HG02623 (cell line): ENCODE results near the gene ZHX3.

Experiments
- ATAC-seq: cut with Tn5 transposase; IDR thresholded peaks from one replicate; pipeline ENCODE4 v1.9.1; 2021; ENCODE audit warnings: moderate library complexity; ENCODE audit not compliant: unreplicated experiment

The ZHX3 gene

GRCh38 chr20:41228858-41229257 lies 88.7 kb downstream of the ZHX3 start:
- ATAC-seq, result no peak

GRCh38 chr20:41226426-41226825 lies 91.1 kb downstream of the ZHX3 start:
- ATAC-seq, result no peak

GRCh38 chr20:41225091-41225490 lies 92.4 kb downstream of the ZHX3 start:
- ATAC-seq, result no peak

- ATAC-seq, result no peak
Measured at GRCh38 chr20:41224281-41224680, 93.2 kb downstream of the ZHX3 start.

GRCh38 chr20:41223112-41223511 lies 94.4 kb downstream of the ZHX3 start:
- ATAC-seq, result no peak

- ATAC-seq, result no peak
Measured at GRCh38 chr20:41222703-41223102, 94.8 kb downstream of the ZHX3 start.

GRCh38 chr20:41222296-41222695 lies 95.2 kb downstream of the ZHX3 start:
- ATAC-seq, result no peak

- no peak for ATAC-seq
Measured at GRCh38 chr20:41221614-41222218, 95.8 kb downstream of the ZHX3 start.

GRCh38 chr20:41219824-41220223 lies 97.7 kb downstream of the ZHX3 start:
- ATAC-seq, result no peak

- ATAC-seq, result no peak
Measured at GRCh38 chr20:41218466-41218865, 99.1 kb downstream of the ZHX3 start.

- ATAC-seq, result no peak
Measured at GRCh38 chr20:41217422-41217821, 100.1 kb downstream of the ZHX3 start.

- no peak for ATAC-seq
Measured at GRCh38 chr20:41214666-41215065, 102.9 kb downstream of the ZHX3 start.

GRCh38 chr20:41214202-41214601 lies 103.3 kb downstream of the ZHX3 start:
- no peak for ATAC-seq

GRCh38 chr20:41213150-41213820 lies 104.2 kb downstream of the ZHX3 start:
- ATAC-seq, result no peak

- ATAC-seq, result no peak
Measured at GRCh38 chr20:41205313-41205712, 112.2 kb downstream of the ZHX3 start.

- ATAC-seq, result no peak
Measured at GRCh38 chr20:41204304-41205265, 112.9 kb downstream of the ZHX3 start.

- no peak for ATAC-seq
Measured at GRCh38 chr20:41203660-41204059, 113.9 kb downstream of the ZHX3 start.

GRCh38 chr20:41202426-41202825 lies 115.1 kb downstream of the ZHX3 start:
- ATAC-seq, result no peak

- ATAC-seq, result no peak
Measured at GRCh38 chr20:41201760-41202159, 115.8 kb downstream of the ZHX3 start.

- ATAC-seq, result no peak
Measured at GRCh38 chr20:41200446-41201202, 116.9 kb downstream of the ZHX3 start.

- no peak for ATAC-seq
Measured at GRCh38 chr20:41198443-41198842, 119.1 kb downstream of the ZHX3 start.
